HCT116 (cell line): ENCODE measurements around the gene SNX15. TPM values are rescaled to one million over a fixed set of nuclear protein-coding genes. Genes with fewer than 3 reads are reported as not detected.

Experiments used
- ATAC-seq: fragments of 200-7000 bp; cut with Tn5 transposase; 2 replicates; pipeline ENCODE4 v1.9.1; 2020; ENCODE audit warnings: mild to moderate bottlenecking, moderate library complexity
- Bru-seq: library from RNA; stranded (reverse); fragments of 400-500 nt; gene quantifications from one replicate; lab custom pipeline; 2021; lab: Mats Ljungman, UMichigan
- BruChase-seq, 2 experiments: library from RNA; stranded (reverse); fragments of 400-500 nt; gene quantifications; one replicate each; lab custom pipeline; 2021; lab: Mats Ljungman, UMichigan
- BruUV-seq: library from RNA; stranded (reverse); fragments of 400-500 nt; replicated peaks from 2 replicates; lab custom pipeline; 2021; lab: Mats Ljungman, UMichigan
- CTCF ChIA-PET: fragments of 300-600 bp; sonication (Branson Sonifier 250); formaldehyde crosslinking; loops from one replicate; lab custom pipeline; 2021; ENCODE audit warnings: antibody characterized with exemption; lab: Charles Lee
- POLR2A ChIA-PET: fragments of 300-600, 350-600 bp; sonication (Branson Sonifier 250); formaldehyde crosslinking; loops from one replicate; lab custom pipeline; 2021; ENCODE audit warnings: antibody characterized with exemption; lab: Charles Lee
- RAD21 ChIA-PET, 2 experiments: fragments of 300-600 bp; sonication (Branson Sonifier 250); formaldehyde crosslinking; loops; one replicate each; lab custom pipeline; 2023; ENCODE audit warnings: low total read pairs in 2 of 2; ENCODE audit not compliant: uncharacterized antibody in 2 of 2, unreplicated experiment in 2 of 2, low non-redundant PET in 1 of 2; lab: Charles Lee
- DNase-seq: peaks from one replicate; pipeline ENCODE4 v3.0.0-alpha.2; 2010; ENCODE audit warnings: low read depth, low spot score
- H2AFZ ChIP-seq: fragments of 200-600 bp; shearing (Covaris generic), sonication (generic); 2 replicates; pipeline ENCODE4 v1.6.1; 2017; ENCODE audit warnings: low read depth, mixed run types, mixed read lengths, antibody characterized with exemption, low read length; ENCODE audit not compliant: poor library complexity, severe bottlenecking
- H3K27ac ChIP-seq: 2 replicates; pipeline ENCODE4 v1.5.1; 2012; ENCODE audit warnings: low read depth, low read length
- H3K27me3 ChIP-seq: fragments of 200-600 bp; sonication (generic); 2 replicates; pipeline ENCODE4 v1.6.1; 2016; ENCODE audit warnings: mixed run types, low read length, mixed read lengths; ENCODE audit not compliant: insufficient read depth
- H3K36me3 ChIP-seq, 2 experiments: fragments of 200-500 bp in 1 of 2; fragments of 200-600 bp in 1 of 2; sonication (Bioruptor generic) in 1 of 2; sonication (generic) in 1 of 2; 2 replicates each; pipeline versions ENCODE4 v1.5.1 to v1.6.1; 2014 to 2016; ENCODE audit warnings: low read length in 2 of 2, inconsistent platforms in 1 of 2, mixed read lengths in 1 of 2, mixed run types in 1 of 2; ENCODE audit not compliant: insufficient read depth in 2 of 2, control insufficient read depth in 1 of 2
- H3K4me1 ChIP-seq, 2 experiments: fragments of 200-600 bp in 1 of 2; sonication (generic) in 1 of 2; 2 replicates each; pipeline versions ENCODE4 v1.5.1 to v1.6.1; 2012 to 2017; ENCODE audit warnings: low read length in 2 of 2, inconsistent platforms in 1 of 2, mild to moderate bottlenecking in 1 of 2, mixed read lengths in 1 of 2, mixed run types in 1 of 2, moderate library complexity in 1 of 2; ENCODE audit not compliant: insufficient read depth in 2 of 2, control insufficient read depth in 1 of 2
- H3K4me2 ChIP-seq: fragments of 200-600 bp; sonication (generic); 2 replicates; pipeline ENCODE4 v1.6.1; 2017; ENCODE audit warnings: mixed run types, low read length, mixed read lengths
- H3K4me3 ChIP-seq, 2 experiments: fragments of 200-600 bp in 1 of 2; sonication (generic) in 1 of 2; replicated peaks in 1 of 2; 2 replicates each; pipeline ENCODE4 v1.5.1; 2011 to 2016; ENCODE audit warnings: low read length in 2 of 2, control low read depth in 1 of 2, low read depth in 1 of 2, mild to moderate bottlenecking in 1 of 2, mixed read lengths in 1 of 2, mixed run types in 1 of 2
- H3K79me2 ChIP-seq: fragments of 200-600 bp; sonication (generic); 2 replicates; pipeline ENCODE4 v1.6.1; 2017; ENCODE audit warnings: mild to moderate bottlenecking, mixed run types, low read length, moderate library complexity, mixed read lengths; ENCODE audit not compliant: insufficient read depth
- H3K9ac ChIP-seq: fragments of 200-600 bp; sonication (generic); 2 replicates; pipeline ENCODE4 v1.6.1; 2016; ENCODE audit warnings: low read length, mixed read lengths
- H3K9me2 ChIP-seq: fragments of 200-600 bp; sonication (generic), shearing (Covaris generic); 2 replicates; pipeline ENCODE4 v1.6.1; 2017; ENCODE audit warnings: mixed run types, mild to moderate bottlenecking, moderate library complexity; ENCODE audit not compliant: insufficient read depth
- H3K9me3 ChIP-seq, 2 experiments: fragments of 200-500 bp in 1 of 2; fragments of 200-600 bp in 1 of 2; sonication (Bioruptor generic) in 1 of 2; sonication (generic) in 1 of 2; 2 replicates each; pipeline ENCODE4 v1.6.1; 2014 to 2017; ENCODE audit warnings: low read length in 2 of 2, mixed read lengths in 2 of 2, inconsistent platforms in 1 of 2, low read depth in 1 of 2, mild to moderate bottlenecking in 1 of 2, mixed run types in 1 of 2, moderate library complexity in 1 of 2; ENCODE audit not compliant: control insufficient read depth in 1 of 2, insufficient read depth in 1 of 2
- H4K20me1 ChIP-seq: fragments of 200-600 bp; sonication (generic), shearing (Covaris generic); 2 replicates; pipeline ENCODE4 v1.6.1; 2017; ENCODE audit warnings: mixed run types, mild to moderate bottlenecking, moderate library complexity; ENCODE audit not compliant: insufficient read depth
- CBX3 ChIP-seq: IDR thresholded peaks from 2 replicates; pipeline ENCODE4 v1.6.1; 2012; ENCODE audit warnings: low read depth
- CTCF ChIP-seq, 3 experiments: fragments of 200-600 bp in 1 of 3; sonication (generic) in 1 of 3; IDR thresholded peaks in 2 of 3; conservative IDR thresholded peaks in 1 of 3; 2 replicates each; pipeline ENCODE4 v1.5.1; 2012 to 2017; ENCODE audit warnings: low read depth in 2 of 3, low read length in 2 of 3, antibody characterized with exemption in 1 of 3, borderline replicate concordance in 1 of 3, control low read depth in 1 of 3, mild to moderate bottlenecking in 1 of 3, mixed read lengths in 1 of 3, mixed run types in 1 of 3, moderate library complexity in 1 of 3; ENCODE audit not compliant: insufficient read depth in 1 of 3
- EGR1 ChIP-seq: IDR thresholded peaks from 2 replicates; pipeline ENCODE4 v1.6.1; 2012; ENCODE audit warnings: low read depth
- EZH2phosphoT487 ChIP-seq: fragments of 200-600 bp; IDR thresholded peaks from 2 replicates; pipeline ENCODE4 v1.6.1; 2018; ENCODE audit warnings: antibody characterized with exemption, borderline replicate concordance
- FOSL1 ChIP-seq: IDR thresholded peaks from 2 replicates; pipeline ENCODE4 v1.6.1; 2012; ENCODE audit warnings: low read depth
- JUND ChIP-seq: IDR thresholded peaks from 2 replicates; pipeline ENCODE4 v1.6.1; 2012
- MAX ChIP-seq: IDR thresholded peaks from 2 replicates; pipeline ENCODE4 v1.6.1; 2012
- POLR2A ChIP-seq: IDR thresholded peaks from 2 replicates; pipeline ENCODE4 v1.7.0; 2011; ENCODE audit warnings: borderline replicate concordance; ENCODE audit not compliant: insufficient read depth, insufficient read length; ENCODE audit errors: extremely low read depth
- POLR2AphosphoS5 ChIP-seq: IDR thresholded peaks from 2 replicates; pipeline ENCODE4 v1.6.1; 2011; ENCODE audit warnings: mild to moderate bottlenecking, low read depth, low read length, moderate library complexity
- REST ChIP-seq: IDR thresholded peaks from 2 replicates; pipeline ENCODE4 v1.6.1; 2012; ENCODE audit warnings: low read depth
- SRF ChIP-seq: IDR thresholded peaks from 2 replicates; pipeline ENCODE4 v1.6.1; 2012; ENCODE audit warnings: low read depth
- TCF7L2 ChIP-seq: IDR thresholded peaks from 2 replicates; pipeline ENCODE4 v1.7.0; 2011; ENCODE audit warnings: borderline replicate concordance, inconsistent platforms; ENCODE audit not compliant: insufficient read depth, insufficient read length; ENCODE audit errors: extremely low read depth
- YY1 ChIP-seq: IDR thresholded peaks from 2 replicates; pipeline ENCODE4 v1.6.1; 2011; ENCODE audit warnings: low read length, low read depth, moderate library complexity, mild to moderate bottlenecking; ENCODE audit not compliant: insufficient replicate concordance; ENCODE audit errors: extremely low read depth
- ZBTB33 ChIP-seq: IDR thresholded peaks from 2 replicates; pipeline ENCODE4 v1.6.1; 2011; ENCODE audit warnings: mild to moderate bottlenecking, low read length, moderate library complexity; ENCODE audit not compliant: insufficient replicate concordance; ENCODE audit errors: extremely low read depth
- ZFX ChIP-seq: fragments of 450-650 bp; IDR thresholded peaks from 2 replicates; pipeline ENCODE4 v1.6.1; 2017
- intact Hi-C: fragments of 100-400 bp; cut with micrococcal nuclease; formaldehyde crosslinking; loops from 2 replicates; pipeline ENCODE4 v1.10.0; 2022
- long read RNA-seq: library from polyadenylated mRNA; unstranded; transcript quantifications from one replicate; pipeline ENCODE4 v2.0.0, GENCODE V29; 2021; ENCODE audit not compliant: unreplicated experiment
- polyA plus RNA-seq: library from polyadenylated mRNA; unstranded; fragments of >200 nt; gene quantifications from 2 replicates; pipeline ENCODE4 v1.2.1, GENCODE V29; 2012; ENCODE audit warnings: missing spikeins
- total RNA-seq: library from RNA; stranded (reverse); gene quantifications from one replicate; pipeline ENCODE4 v1.2.1, GENCODE V29; 2021; ENCODE audit not compliant: unreplicated experiment

Gene SNX15
- 16.8 TPM for total RNA-seq
- 14.1 and 16.9 TPM in 2 replicates for polyA plus RNA-seq
- percentile 41 among the genes with signal in this experiment for Bru-seq, nascent RNA
- BruChase-seq, experiment 1, labeled RNA remaining after a 6-hour chase = percentile 45 among the genes with signal in this experiment
- percentile 42 among the genes with signal in this experiment for BruChase-seq, experiment 2, labeled RNA remaining after a 2-hour chase
- long read RNA-seq, transcript SNX15-202 (8 exons, 1,939 nt) = major isoform, 20 of 22 reads
- long read RNA-seq, partial matches to known transcripts = 0 of 22 reads
- long read RNA-seq, other reads (novel, unspliced or antisense) = 2 of 22 reads

GRCh38 chr11:65027213-65028067 is at the start of gene SNX15:
SNX15 (plus strand) TSS chr11:65027439; CDS start chr11:65027538, 99 bp downstream.
- POLR2A ChIA-PET = interaction anchor here (0.6 to 1.2 kb wide), 3 partner anchors 13 to 95 kb away, joined by 3 to 5 read pairs (median 4); partner anchors contain the start of gene SAC3D1
- peak; percentile 97 for DNase-seq
- BruUV-seq = TSS peak; percentile 79
- TF ChIP-seq SRF (peak; percentile 61), POLR2A (peak; percentile 49), REST (no peak), FOSL1 (no peak), JUND (peak; percentile 33; the same call in 1 of the 2 replicates), CTCF (IDR thresholded peaks at IDR 0.05 in 2 of 3, conservative IDR thresholded peaks at IDR 0.05 in 1 of 3; ENCODE audit: borderline replicate concordance in 1 of 3, insufficient read depth in 1 of 3, low read depth in 2 of 3, low read length in 2 of 3) (peak; percentile 12 to 61 (median 42); a peak in 4 of 6 replicates), YY1 (peak; percentile 81), EZH2phosphoT487 (no peak), CBX3 (peak; percentile 73), TCF7L2 (peak; percentile 84), ZBTB33 (peak; percentile 52), EGR1 (peak; percentile 52; the same call in 1 of the 2 replicates), MAX (peak; percentile 97), POLR2AphosphoS5 (peak; percentile 63), ZFX (peak; percentile 31; the same call in 1 of the 2 replicates)

More at GRCh38 chr11:65027213-65028067, at the start of gene SNX15:
- Histone ChIP-seq H3K9ac (peak within 1 kb of the TSS; percentile 43), H3K79me2 (no peaks in the 10 kb centered on the region), H3K27me3 (no peaks in the 10 kb centered on the region), H4K20me1 (no peaks in the 10 kb centered on the region), H3K9me3 (no peaks in the 10 kb centered on the region), H3K27ac (peak within 1 kb of the TSS; percentile 75), H3K36me3 (no peaks in the 10 kb centered on the region), H3K9me2 (no peaks in the 10 kb centered on the region), H2AFZ (peak within 1 kb of the TSS; percentile 18), H3K4me2 (peak within 1 kb of the TSS; percentile 71), H3K4me3 (peak within 1 kb of the TSS; percentile 39 to 44), H3K4me1 (peaks cover 11 to 22% of the 10 kb centered on the region in 2 experiments; a peak in 3 of 4 replicates)
- intact Hi-C loops = loop anchor here (1.0 to 5.0 kb wide), 5 partner anchors 13 to 180 kb away; partner anchors contain the start of genes ARL2, ATG2A, CDCA5 and EHD1
- CTCF ChIA-PET = interaction anchor here (1.2 kb wide), 1 partner anchor 84 kb away, joined by 4 read pairs; the partner anchor contains the start of gene TM7SF2
- ATAC-seq = peak; percentile 93
- RAD21 ChIA-PET = no interaction called here
